HepG2 (cell line): ENCODE measurements around the gene MLX. TPM values are rescaled to one million over a fixed set of nuclear protein-coding genes. Genes with fewer than 3 reads are reported as not detected.

Experiments used
- ARID5B ChIP-seq: IDR thresholded peaks from 2 replicates; pipeline ENCODE4 v1.4.0; 2020; ENCODE audit warnings: mild to moderate bottlenecking, missing genetic modification reagents
- BCL6 ChIP-seq: IDR thresholded peaks from 2 replicates; pipeline ENCODE4 v1.6.1; 2016; ENCODE audit warnings: missing genetic modification reagents, missing compliant biosample characterization
- CEBPZ ChIP-seq: IDR thresholded peaks from 2 replicates; pipeline ENCODE4 v1.6.1; 2012; ENCODE audit warnings: low read length, improper control_type of control experiment
- GATAD2A ChIP-seq: IDR thresholded peaks from 2 replicates; pipeline ENCODE4 v1.6.1; 2016
- JUN ChIP-seq: sonication (generic); formaldehyde crosslinking; IDR thresholded peaks from 2 replicates; pipeline ENCODE4 v1.4.0; 2020; ENCODE audit warnings: mild to moderate bottlenecking, missing genetic modification reagents
- KIAA2018 ChIP-seq: sonication (generic); formaldehyde crosslinking; IDR thresholded peaks from 2 replicates; pipeline ENCODE4 v1.5.0; 2020; ENCODE audit warnings: mild to moderate bottlenecking, missing genetic modification reagents, borderline replicate concordance
- PPARG ChIP-seq: conservative IDR thresholded peaks from 2 replicates; pipeline ENCODE4 v1.6.1; 2016; ENCODE audit warnings: missing biosample characterization, missing genetic modification reagents
- SIX4 ChIP-seq: sonication (generic); formaldehyde crosslinking; IDR thresholded peaks from 2 replicates; pipeline ENCODE4 v1.4.0; 2020; ENCODE audit warnings: missing genetic modification reagents
- SRSF9 ChIP-seq: fragments of 200-400 bp; formaldehyde crosslinking; IDR thresholded peaks from 2 replicates; pipeline ENCODE4 v1.6.1; 2018; ENCODE audit warnings: borderline replicate concordance, mild to moderate bottlenecking, low read depth, low read length; ENCODE audit not compliant: insufficient read depth, poor library complexity, severe bottlenecking
- SRY ChIP-seq: sonication (generic); formaldehyde crosslinking; IDR thresholded peaks from 2 replicates; pipeline ENCODE4 v1.8.0; 2022; ENCODE audit warnings: mild to moderate bottlenecking, missing genetic modification reagents
- THYN1 ChIP-seq: sonication (generic); formaldehyde crosslinking; IDR thresholded peaks from 2 replicates; pipeline ENCODE4 v1.8.1; 2023; ENCODE audit warnings: low read depth, mild to moderate bottlenecking, moderate library complexity, missing genetic modification reagents, borderline replicate concordance
- ZBTB7A ChIP-seq: sonication (generic); formaldehyde crosslinking; IDR thresholded peaks from 2 replicates; pipeline ENCODE4 v1.8.0; 2022; ENCODE audit warnings: mild to moderate bottlenecking, missing genetic modification reagents
- ZNF354B ChIP-seq: sonication (generic); formaldehyde crosslinking; IDR thresholded peaks from 2 replicates; pipeline ENCODE4 v1.8.0; 2022; ENCODE audit warnings: mild to moderate bottlenecking, missing genetic modification reagents
- ZNF460 ChIP-seq: sonication (generic); formaldehyde crosslinking; IDR thresholded peaks from 2 replicates; pipeline ENCODE4 v1.5.1; 2020; ENCODE audit warnings: missing genetic modification reagents, mild to moderate bottlenecking, borderline replicate concordance
- polyA plus RNA-seq, 8 experiments: library from polyadenylated mRNA; depleted of rRNA in 3 of 8; stranded (reverse) in 7 of 8; unstranded in 1 of 8; fragments of >200 nt; fragmentation: Illumina TruSeq in 4 of 8; extraction: Trizol in 4 of 8; gene quantifications; 2 replicates each; pipeline versions ENCODE4 v1.2.1 to v1.2.3, GENCODE V29; 2011 to 2016; ENCODE audit warnings: low read depth in 4 of 8, missing spikeins in 1 of 8, mixed read lengths in 1 of 8; ENCODE audit not compliant: insufficient read depth in 1 of 8
- total RNA-seq, 5 experiments: library from RNA; depleted of rRNA; stranded (reverse); fragments of >200 nt; fragmentation: Illumina TruSeq; extraction: Trizol; gene quantifications; 2 replicates each; pipeline ENCODE4 v1.2.3, GENCODE V29; 2016; ENCODE audit warnings: low read depth in 1 of 5

MLX gene
- total and polyA plus RNA-seq, 2 of the 13 experiments (the other 11 are each of a cell fraction or from before 2014, with no cell fraction given): 38.9 to 74.4 TPM

- TF ChIP-seq SRSF9 (no peak), PPARG (peak; percentile 53; the same call in 1 of the 2 replicates), ZBTB7A (CRISPR knock-in tag) (peak; percentile 95), BCL6 (CRISPR knock-in tag) (peak; percentile 53; the same call in 1 of the 2 replicates), GATAD2A (peak; percentile 82), JUN (CRISPR knock-in tag) (no peak), THYN1 (CRISPR knock-in tag) (no peak), KIAA2018 (CRISPR knock-in tag) (no peak), ZNF354B (CRISPR knock-in tag) (no peak), SIX4 (CRISPR knock-in tag) (peak; percentile 49; the same call in 1 of the 2 replicates), ARID5B (CRISPR knock-in tag) (peak; percentile 54; the same call in 1 of the 2 replicates), CEBPZ (no peak), ZNF460 (CRISPR knock-in tag) (no peak), SRY (no peak)
Observed at GRCh38 chr17:42522263-42522790, 44.6 kb upstream of the MLX start (continued).
